Vagina (tissue), 2 donors: ENCODE measurements around the gene KRTAP8-1.

ENCODE experiments used
- POLR2A ChIP-seq, 2 donors: fragments of 450-650 bp; IDR thresholded peaks; one replicate each; pipeline ENCODE4 v1.6.1; 2017; ENCODE audit warnings: antibody characterized with exemption in 2 of 2, mild to moderate bottlenecking in 2 of 2, moderate library complexity in 2 of 2
- POLR2AphosphoS5 ChIP-seq, 2 donors: sonication (generic); formaldehyde crosslinking; IDR thresholded peaks; one replicate each; pipeline ENCODE4 v1.9.0; 2017; ENCODE audit warnings: antibody characterized with exemption in 2 of 2, mild to moderate bottlenecking in 2 of 2, low read depth in 1 of 2; ENCODE audit not compliant: insufficient read depth in 1 of 2
- TF ChIP-seq, protein P1 (sequence below), 3 experiments: fragments of 450-650 bp in 2 of 3; fragments of 200-600 bp in 1 of 3; sonication (generic) in 1 of 3; IDR thresholded peaks; one replicate each; pipeline ENCODE4 v1.5.1; 2017 to 2019; ENCODE audit warnings: antibody characterized with exemption in 3 of 3, mild to moderate bottlenecking in 2 of 3, moderate library complexity in 2 of 3

DNA sequence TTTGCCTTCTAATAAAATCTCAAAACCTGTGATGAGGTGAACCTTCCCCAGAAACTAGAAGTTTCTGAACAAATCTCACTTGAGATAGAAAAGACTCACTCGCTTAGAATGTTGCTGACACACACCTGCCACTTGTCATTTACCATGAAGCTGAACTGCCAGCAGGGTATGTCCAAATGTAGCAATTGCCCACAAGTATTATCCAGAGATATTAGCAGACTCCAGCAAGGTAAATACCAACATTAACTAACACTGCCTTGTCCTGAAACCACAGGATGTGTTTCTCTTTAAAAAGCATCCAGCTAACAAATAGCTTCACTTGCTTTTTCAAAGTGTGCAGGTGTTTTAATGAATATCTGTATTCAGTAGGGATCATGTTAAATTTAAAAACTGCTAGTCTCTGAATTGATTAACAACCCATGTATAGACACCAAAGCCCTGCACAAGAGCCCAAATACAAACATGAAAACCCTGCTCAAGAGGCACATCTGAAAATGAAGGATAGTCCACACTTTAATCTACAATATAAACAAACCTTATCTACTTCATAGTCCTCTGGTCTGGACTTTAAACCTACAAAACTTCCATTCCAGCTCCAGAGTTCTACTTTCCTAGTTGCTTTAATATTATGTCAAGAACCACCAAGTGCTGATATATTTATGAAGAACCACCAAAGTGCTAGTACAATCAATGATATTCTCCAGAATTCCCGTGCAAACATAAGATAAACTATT is 19.3 kb downstream of the KRTAP8-1 start:
- TF ChIP-seq, protein P1, sequence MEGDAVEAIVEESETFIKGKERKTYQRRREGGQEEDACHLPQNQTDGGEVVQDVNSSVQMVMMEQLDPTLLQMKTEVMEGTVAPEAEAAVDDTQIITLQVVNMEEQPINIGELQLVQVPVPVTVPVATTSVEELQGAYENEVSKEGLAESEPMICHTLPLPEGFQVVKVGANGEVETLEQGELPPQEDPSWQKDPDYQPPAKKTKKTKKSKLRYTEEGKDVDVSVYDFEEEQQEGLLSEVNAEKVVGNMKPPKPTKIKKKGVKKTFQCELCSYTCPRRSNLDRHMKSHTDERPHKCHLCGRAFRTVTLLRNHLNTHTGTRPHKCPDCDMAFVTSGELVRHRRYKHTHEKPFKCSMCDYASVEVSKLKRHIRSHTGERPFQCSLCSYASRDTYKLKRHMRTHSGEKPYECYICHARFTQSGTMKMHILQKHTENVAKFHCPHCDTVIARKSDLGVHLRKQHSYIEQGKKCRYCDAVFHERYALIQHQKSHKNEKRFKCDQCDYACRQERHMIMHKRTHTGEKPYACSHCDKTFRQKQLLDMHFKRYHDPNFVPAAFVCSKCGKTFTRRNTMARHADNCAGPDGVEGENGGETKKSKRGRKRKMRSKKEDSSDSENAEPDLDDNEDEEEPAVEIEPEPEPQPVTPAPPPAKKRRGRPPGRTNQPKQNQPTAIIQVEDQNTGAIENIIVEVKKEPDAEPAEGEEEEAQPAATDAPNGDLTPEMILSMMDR (IDR thresholded peaks at IDR 0.05), result no peak
- TF ChIP-seq POLR2A (IDR thresholded peaks at IDR 0.05), result no peak
- no peak for TF ChIP-seq POLR2AphosphoS5 (IDR thresholded peaks at IDR 0.05; ENCODE audit: insufficient read depth in 1 of 2, low read depth in 1 of 2)
